Ramos (cell line): Measurements from ENCODE around the gene SLC49A3.
"Not testable (repeated sequence)": the region's sequence is repeated elsewhere in the genome, so short reads cannot be mapped to it uniquely, and the experiment has no call there.

ENCODE experiments used
- in situ Hi-C: fragments of 300-500 bp; cut with MboI; formaldehyde crosslinking; loops from one replicate; pipeline ENCODE4 v1.14.3; 2022; ENCODE audit warnings: low sequenced_read_pairs; ENCODE audit not compliant: unreplicated experiment

The SLC49A3 gene

DNA sequence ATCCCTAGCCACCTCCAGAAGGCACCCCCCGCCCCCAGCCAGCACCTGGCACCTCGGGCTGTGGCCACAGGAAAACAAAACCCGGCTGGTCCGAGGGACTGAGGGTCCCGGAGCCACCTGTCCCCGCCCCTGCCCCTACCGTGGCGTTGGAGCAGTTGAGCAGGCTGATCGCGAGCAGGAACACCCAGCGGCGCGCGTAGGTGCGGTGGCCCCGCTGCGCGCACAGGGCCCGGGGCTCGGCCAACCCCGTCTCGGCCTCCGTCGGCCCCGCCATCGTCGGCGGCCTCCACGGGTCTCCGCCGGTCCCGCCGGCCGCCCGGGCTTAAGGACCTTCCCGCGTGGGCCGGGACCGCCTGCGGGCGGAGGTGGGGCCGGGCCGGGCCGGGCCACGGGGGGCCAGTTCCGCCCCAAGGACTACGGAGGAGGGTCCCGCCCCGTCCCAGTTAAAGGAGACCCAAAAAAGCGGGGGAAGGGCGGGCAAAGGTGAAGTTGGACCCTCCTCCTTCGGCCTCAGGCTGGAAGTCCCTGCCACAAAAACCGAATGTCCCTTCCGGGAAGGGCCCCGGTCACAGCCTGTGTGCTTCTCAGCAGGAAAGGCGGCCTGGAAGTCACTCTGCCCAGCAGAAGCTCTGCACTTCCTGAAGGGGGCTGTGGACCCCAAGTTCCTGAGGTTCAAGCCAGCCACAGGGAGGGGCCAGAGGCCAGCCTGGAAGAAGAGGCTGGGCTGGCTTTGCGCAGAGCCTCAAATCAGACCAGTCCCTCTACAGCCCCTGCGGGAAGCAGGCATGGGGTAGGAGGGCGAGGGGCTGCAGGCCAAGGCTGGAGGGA lies at the start of gene SLC49A3:
Gene SLC49A3, minus strand, starts transcription at position 298 of the 828 bp plus-strand sequence. Its CDS starts 24 bp downstream, at position 274.
- in situ Hi-C loops: no loop called here

DNA sequence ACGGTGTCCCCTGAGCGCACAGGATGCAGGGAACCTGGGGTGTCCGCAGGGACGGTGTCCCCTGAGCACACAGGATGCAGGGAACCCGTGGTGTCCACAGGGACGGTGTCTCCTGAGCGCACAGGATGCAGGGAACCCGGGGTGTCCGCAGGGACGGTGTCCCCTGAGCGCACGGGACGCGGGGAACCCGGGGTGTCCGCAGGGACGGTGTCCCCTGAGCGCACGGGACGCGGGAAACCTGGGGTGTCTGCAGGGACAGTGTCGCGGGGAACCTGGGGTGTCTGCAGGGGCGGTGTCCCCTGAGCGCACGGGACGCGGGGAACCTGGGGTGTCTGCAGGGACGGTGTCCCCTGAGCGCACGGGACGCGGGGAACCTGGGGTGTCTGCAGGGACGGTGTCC lies 47.6 kb upstream of the SLC49A3 start:
- in situ Hi-C loops: not testable (repeated sequence)

- in situ Hi-C loops: no loop called here
Observed at GRCh38 chr4:735583-735982, 46.6 kb upstream of the SLC49A3 start.

DNA sequence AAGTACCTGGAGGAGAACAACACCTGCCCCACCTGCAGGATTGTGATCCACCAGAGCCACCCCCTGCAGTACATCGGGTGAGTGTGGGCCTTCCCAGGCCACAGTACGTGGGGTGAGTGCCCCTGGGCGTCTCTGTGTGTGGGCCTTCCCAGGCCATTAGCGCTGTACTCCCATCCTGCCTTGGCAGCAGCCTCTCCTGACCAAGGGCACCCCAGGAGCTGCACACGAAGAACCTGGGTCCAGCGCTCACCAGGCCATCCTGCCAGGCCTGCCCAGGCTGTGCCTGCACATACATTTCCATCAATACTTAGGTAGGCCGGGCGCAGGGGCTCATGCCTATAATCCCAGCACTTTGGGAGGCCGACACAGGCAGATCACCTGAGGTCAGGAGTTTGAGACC lies 46.0 kb upstream of the SLC49A3 start:
- in situ Hi-C loops: no loop called here

DNA sequence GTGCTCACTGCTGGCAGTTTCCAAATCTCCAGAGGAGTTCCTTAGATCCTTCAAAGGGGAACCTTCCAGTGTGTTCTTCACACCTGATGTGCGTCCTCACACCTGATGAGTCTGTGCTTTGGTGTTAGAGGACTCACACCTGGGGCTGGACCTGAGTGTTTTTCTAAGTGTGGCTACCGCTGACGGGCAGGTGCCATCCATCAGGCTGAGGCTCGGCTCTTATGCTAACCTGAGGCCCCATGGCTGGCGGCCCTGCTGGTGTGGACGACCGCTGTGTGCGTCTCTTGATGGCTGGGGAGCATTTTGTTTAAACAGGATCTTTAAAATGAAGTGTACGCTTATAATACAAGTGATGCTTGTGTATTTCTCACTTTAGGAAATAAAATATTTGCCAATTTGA lies 45.1 kb upstream of the SLC49A3 start:
- in situ Hi-C loops: no loop called here

GRCh38 chr4:733631-733980 lies 44.7 kb upstream of the SLC49A3 start:
- in situ Hi-C loops: no loop called here

DNA sequence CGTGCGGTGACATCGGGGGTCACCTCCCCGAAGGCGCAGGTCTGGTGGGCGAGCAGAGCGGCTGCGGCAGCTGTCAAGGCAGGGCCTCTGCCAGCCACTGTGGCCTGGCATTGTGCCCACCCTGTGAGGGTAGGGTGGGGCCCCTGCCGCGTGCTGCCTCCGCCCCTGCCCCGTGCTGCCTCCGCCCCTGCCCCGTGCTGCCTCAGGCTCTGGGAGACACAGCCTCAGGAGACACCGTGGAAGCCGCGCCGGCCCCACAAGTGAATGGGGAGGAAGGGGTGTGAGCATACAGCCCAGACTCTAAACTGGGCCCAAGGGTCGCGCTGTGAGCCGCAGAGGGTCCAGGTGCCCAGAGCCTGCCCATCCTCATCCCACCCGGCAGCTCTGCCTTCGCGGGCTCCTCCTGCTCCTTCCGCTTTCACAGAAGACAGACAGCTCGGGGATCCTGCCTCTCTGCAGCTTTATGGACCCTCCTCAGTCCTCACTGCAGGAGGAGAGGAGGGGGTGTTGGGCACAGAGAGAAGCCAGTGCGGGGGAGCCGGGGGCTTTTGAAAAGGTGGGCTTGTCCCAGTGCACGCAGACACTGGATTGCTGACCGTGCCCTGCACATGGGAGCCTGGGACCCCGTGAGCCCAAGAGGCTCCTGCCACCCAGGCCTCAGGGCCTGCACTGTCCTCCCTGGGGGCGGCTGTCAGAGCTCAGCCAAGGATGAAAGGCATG lies 44.1 kb upstream of the SLC49A3 start:
- in situ Hi-C loops: no loop called here

- in situ Hi-C loops: no loop called here
Observed at GRCh38 chr4:732486-732885, 43.5 kb upstream of the SLC49A3 start.

- in situ Hi-C loops: not testable (repeated sequence)
Observed at GRCh38 chr4:731954-732353, 43.0 kb upstream of the SLC49A3 start.

GRCh38 chr4:730946-731904 lies 42.3 kb upstream of the SLC49A3 start:
- in situ Hi-C loops: not testable (repeated sequence)

DNA sequence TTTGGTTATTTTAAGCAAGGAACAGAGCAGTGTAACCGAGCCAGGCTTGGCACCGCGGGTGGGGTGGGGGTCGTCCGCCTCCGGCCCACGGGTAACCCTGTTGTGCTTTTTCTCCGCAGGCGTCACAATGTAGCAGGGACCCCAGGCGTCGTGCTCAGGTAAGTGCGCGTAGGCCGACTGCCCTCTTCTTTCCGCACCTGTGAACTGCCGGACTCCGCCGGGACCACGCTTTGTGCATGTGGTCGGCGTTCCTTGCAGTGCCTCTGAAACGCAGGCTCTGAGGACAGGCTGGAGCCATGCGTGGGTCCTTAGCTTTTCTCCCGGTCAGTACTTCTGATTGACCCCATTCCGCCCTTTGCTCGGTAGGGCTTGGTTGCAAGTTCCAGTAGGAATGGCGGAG lies 41.6 kb upstream of the SLC49A3 start:
- in situ Hi-C loops: no loop called here

DNA sequence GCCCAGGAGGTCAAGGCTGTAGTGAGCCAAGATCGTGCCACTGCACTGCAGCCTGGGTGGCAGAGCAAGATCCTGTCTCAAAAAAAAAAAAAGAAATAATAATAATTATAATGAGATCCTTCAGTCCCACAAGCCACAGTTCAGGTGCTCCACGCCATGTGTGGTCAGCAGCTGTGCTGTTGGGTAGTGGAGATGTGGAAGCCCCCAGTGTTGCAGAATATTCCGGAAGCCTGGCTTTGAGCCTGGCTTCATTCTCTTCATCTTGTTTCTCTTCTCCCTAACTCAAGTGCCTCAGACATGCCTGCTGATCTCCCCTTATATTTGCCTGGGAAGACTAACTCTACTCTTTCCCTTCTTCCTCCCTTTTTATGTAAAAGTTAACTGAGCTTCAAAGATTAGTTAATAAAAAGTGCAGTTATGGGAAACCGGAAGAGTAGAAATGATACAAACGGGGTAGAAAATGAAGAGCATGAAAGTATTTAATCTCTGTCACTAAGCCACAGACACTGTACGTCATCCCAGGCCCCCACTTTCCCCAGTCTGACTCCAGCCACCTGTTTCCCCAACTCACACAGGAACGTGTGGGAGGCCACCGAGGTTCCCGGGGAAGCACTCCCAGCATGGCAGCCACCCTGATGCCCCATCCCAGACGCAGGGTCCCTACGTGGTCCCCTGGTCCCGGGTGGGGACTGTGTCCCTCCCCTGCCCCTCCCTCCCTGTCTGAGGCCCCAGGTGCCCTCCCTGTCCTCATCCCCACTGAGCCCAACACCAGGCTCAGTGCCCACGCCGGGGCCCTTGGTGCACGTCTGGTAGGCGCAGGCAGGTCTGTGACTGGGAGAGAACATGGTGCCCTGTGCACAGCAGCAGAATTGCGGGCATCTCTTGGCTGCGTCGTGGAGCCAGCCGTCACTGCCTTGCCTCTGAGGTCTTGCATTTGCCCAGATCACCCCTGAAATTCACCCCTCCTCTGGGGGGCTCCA lies 40.7 kb upstream of the SLC49A3 start:
- in situ Hi-C loops: no loop called here

GRCh38 chr4:727576-727975 lies 38.6 kb upstream of the SLC49A3 start:
- in situ Hi-C loops: no loop called here

DNA sequence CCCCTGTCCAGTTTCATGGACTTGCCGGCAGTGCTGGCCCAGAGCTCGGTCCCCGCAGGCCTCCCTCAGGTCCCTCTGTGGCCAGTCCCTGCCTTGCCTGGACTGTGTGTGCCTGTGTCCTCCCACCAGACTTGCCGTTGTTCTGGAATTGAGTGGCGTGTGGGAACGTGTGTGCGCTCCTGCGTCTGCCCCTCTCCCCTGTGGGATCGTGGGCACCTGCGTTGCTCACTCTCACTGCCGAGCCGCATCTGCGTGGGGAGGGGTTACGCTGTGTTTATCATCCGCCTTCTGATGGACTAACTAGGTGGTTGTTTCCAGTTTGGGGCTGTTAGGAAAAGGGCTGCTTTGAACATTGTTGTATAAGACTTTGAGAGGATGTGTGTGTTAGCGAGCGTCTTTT lies 37.9 kb upstream of the SLC49A3 start:
- in situ Hi-C loops: no loop called here

- in situ Hi-C loops: no loop called here
Observed at GRCh38 chr4:726235-726787, 37.4 kb upstream of the SLC49A3 start.

DNA sequence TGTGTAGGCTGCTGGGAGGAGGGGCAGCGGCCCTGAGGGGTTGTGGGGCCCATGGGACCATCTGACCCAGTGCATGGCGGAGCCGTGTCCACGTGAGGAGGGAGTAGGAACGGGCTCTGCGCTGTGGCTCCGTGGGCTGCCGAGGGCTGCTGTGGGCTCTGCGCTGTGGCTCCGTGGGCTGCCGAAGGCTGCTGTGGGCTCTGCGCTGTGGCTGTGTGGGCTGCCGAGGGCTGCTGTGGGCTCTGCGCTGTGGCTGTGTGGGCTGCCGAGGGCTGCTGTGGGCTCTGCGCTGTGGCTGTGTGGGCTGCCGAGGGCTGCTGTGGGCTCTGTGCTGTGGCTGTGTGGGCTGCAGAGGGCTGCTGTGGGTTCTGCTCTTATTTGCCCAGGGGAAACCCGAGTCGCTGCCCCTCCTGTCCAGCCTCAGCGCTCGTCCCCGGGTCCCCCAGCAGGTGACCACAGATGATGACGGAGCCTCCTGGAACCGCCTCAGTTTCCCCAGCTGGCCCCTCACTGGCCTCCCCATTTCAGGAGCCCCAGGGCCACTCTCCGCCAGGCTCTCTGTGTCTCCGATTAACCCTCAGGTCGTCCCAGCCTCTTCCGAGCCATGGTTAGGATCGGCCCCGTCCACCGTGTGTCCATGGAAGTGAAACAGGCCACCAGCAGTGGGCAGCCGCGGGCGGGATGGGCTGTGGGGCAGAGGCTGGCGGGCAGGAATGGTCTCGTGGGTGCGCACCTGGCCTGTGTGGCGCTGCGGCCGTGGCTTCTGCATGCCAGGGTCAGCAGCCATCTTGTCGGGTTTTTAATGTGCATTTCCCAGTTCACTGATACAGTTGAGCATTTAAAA lies 36.7 kb upstream of the SLC49A3 start:
- in situ Hi-C loops: no loop called here

DNA sequence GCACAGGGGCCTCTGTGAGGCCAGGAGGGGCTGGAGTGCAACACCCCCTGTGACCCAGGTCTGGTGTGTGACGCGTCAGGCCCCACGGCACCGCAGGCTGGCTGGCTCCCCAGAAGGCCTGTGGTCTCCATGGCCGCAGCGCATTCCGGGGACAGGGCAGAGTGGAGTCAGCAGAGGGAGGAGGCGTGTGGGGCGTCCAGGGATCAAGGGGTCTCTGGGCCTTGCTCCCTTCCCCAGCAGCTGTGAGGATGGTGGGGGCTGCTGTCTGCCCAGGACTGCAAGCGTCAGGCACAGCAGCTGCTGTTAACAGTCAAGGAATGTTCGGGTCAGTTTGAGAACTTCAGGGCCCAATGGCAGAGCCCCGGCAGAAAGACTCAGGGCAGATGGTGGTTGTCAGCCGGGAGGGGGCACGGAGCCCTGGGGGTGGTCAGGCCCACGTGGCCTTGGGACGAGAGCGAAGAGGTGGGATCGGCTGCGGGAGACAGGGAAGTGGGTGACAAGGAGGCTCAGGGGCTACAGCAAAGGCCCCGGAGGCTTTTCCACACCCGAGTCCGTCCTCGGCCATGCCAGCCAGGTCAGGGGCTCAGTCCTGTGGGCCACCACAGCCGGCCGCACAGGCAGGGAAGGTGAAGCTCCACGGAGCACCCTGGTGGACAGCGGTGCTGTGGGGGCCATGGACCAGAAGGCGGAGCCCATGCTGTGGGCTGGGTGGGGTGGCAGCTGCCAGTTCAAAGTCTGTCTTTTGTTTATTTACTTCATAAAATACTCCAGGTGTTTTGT lies 35.0 kb upstream of the SLC49A3 start:
- in situ Hi-C loops: no loop called here
